HG03159 (cell line): Measurements from ENCODE around the gene PARS2.

Experiments used
- ATAC-seq: cut with Tn5 transposase; IDR thresholded peaks from one replicate; pipeline ENCODE4 v1.9.1; 2021; ENCODE audit warnings: mild to moderate bottlenecking, moderate library complexity; ENCODE audit not compliant: unreplicated experiment

The PARS2 gene

GRCh38 chr1:54764133-54764921 is at the start of gene PARS2:
Gene PARS2 (minus strand): TSS chr1:54764523. CDS start chr1:54759161, 5,362 bp downstream.
- ATAC-seq, result peak; percentile 94

- ATAC-seq, result no peak
Measured at GRCh38 chr1:54814126-54814498, 49.8 kb upstream of the PARS2 start.

- ATAC-seq, result no peak
Measured at GRCh38 chr1:54813485-54814125, 49.3 kb upstream of the PARS2 start.

- ATAC-seq, result no peak
Measured at GRCh38 chr1:54812801-54813484, 48.6 kb upstream of the PARS2 start.

GRCh38 chr1:54811739-54812655 is 47.7 kb upstream of the PARS2 start:
- no peak for ATAC-seq

GRCh38 chr1:54811066-54811465 is 46.7 kb upstream of the PARS2 start:
- no peak for ATAC-seq

- peak; percentile 60 for ATAC-seq
Measured at GRCh38 chr1:54810153-54810942, 46.0 kb upstream of the PARS2 start.

- ATAC-seq, result no peak
Measured at GRCh38 chr1:54809496-54810074, 45.3 kb upstream of the PARS2 start.

GRCh38 chr1:54808443-54809207 is 44.3 kb upstream of the PARS2 start:
- no peak for ATAC-seq

GRCh38 chr1:54807756-54808155 is 43.4 kb upstream of the PARS2 start:
- ATAC-seq, result no peak

GRCh38 chr1:54806931-54807611 is 42.7 kb upstream of the PARS2 start:
- no peak for ATAC-seq

GRCh38 chr1:54805981-54806381 is 41.7 kb upstream of the PARS2 start:
- no peak for ATAC-seq

- ATAC-seq, result no peak
Measured at GRCh38 chr1:54805466-54805865, 41.1 kb upstream of the PARS2 start.

GRCh38 chr1:54804471-54805132 is 40.3 kb upstream of the PARS2 start:
- ATAC-seq, result no peak

GRCh38 chr1:54803761-54804470 is 39.6 kb upstream of the PARS2 start:
- no peak for ATAC-seq

GRCh38 chr1:54800899-54801759 is 36.8 kb upstream of the PARS2 start, which contains the start of gene TTC22:
Gene TTC22 (minus strand): TSS chr1:54801323. CDS start chr1:54801163, 160 bp downstream.
- ATAC-seq, result peak; percentile 85
